HepG2 (cell line): ENCODE data around the gene KIF3C. TPM values are rescaled to one million over a fixed set of nuclear protein-coding genes. Genes with fewer than 3 reads are reported as not detected.

Experiments
- ATF3 ChIP-seq: sonication (generic); formaldehyde crosslinking; IDR thresholded peaks from 2 replicates; pipeline ENCODE4 v1.4.0; 2020; ENCODE audit warnings: missing genetic modification reagents
- EEA1 ChIP-seq: sonication (generic); formaldehyde crosslinking; IDR thresholded peaks from 2 replicates; pipeline ENCODE4 v1.5.1; 2020; ENCODE audit warnings: mild to moderate bottlenecking, missing genetic modification reagents, borderline replicate concordance
- FOXA3 ChIP-seq: IDR thresholded peaks from 2 replicates; pipeline ENCODE4 v1.6.1; 2016; ENCODE audit warnings: missing genetic modification reagents, missing compliant biosample characterization
- FOXO1 ChIP-seq: sonication (generic); formaldehyde crosslinking; IDR thresholded peaks from 2 replicates; pipeline ENCODE4 v1.4.0; 2020; ENCODE audit warnings: missing genetic modification reagents
- GMEB1 ChIP-seq: sonication (generic); formaldehyde crosslinking; IDR thresholded peaks from 2 replicates; pipeline ENCODE4 v1.5.1; 2020; ENCODE audit warnings: missing genetic modification reagents, mild to moderate bottlenecking, borderline replicate concordance
- HOXA7 ChIP-seq: sonication (generic); formaldehyde crosslinking; IDR thresholded peaks from 2 replicates; pipeline ENCODE4 v1.8.1; 2022; ENCODE audit warnings: mild to moderate bottlenecking, missing genetic modification reagents, moderate library complexity
- MAFF ChIP-seq: IDR thresholded peaks from 2 replicates; pipeline ENCODE4 v1.6.1; 2011; ENCODE audit warnings: low read depth, low read length, improper control_type of control experiment
- PAX8 ChIP-seq: sonication (generic); formaldehyde crosslinking; IDR thresholded peaks from 2 replicates; pipeline ENCODE4 v1.8.0; 2022; ENCODE audit warnings: mild to moderate bottlenecking, missing genetic modification reagents, borderline replicate concordance
- POGK ChIP-seq: sonication (generic); formaldehyde crosslinking; conservative IDR thresholded peaks from 2 replicates; pipeline ENCODE4 v1.8.0; 2022; ENCODE audit warnings: mild to moderate bottlenecking, moderate library complexity, missing genetic modification reagents
- RCOR2 ChIP-seq: IDR thresholded peaks from 2 replicates; pipeline ENCODE4 v1.6.1; 2016; ENCODE audit warnings: missing biosample characterization, missing genetic modification reagents
- TFDP2 ChIP-seq: sonication (generic); formaldehyde crosslinking; IDR thresholded peaks from 2 replicates; pipeline ENCODE4 v1.4.0; 2020; ENCODE audit warnings: missing genetic modification reagents
- TOPORS ChIP-seq: sonication (generic); formaldehyde crosslinking; IDR thresholded peaks from 2 replicates; pipeline ENCODE4 v1.8.0; 2023; ENCODE audit warnings: mild to moderate bottlenecking, missing genetic modification reagents
- ZFAT ChIP-seq: sonication (generic); formaldehyde crosslinking; conservative IDR thresholded peaks from 2 replicates; pipeline ENCODE4 v1.8.1; 2023; ENCODE audit warnings: missing genetic modification reagents, inconsistent platforms
- ZNF598 ChIP-seq: sonication (generic); formaldehyde crosslinking; IDR thresholded peaks from 2 replicates; pipeline ENCODE4 v1.5.1; 2020; ENCODE audit warnings: mild to moderate bottlenecking, missing genetic modification reagents, borderline replicate concordance
- ZNF639 ChIP-seq: conservative IDR thresholded peaks from 2 replicates; pipeline ENCODE4 v1.6.1; 2018; ENCODE audit warnings: missing genetic modification reagents
- ZNF720 ChIP-seq: sonication (generic); formaldehyde crosslinking; IDR thresholded peaks from 2 replicates; pipeline ENCODE4 v1.4.0; 2020; ENCODE audit warnings: missing genetic modification reagents
- ZNF800 ChIP-seq: sonication (generic); formaldehyde crosslinking; IDR thresholded peaks from 2 replicates; pipeline ENCODE4 v1.4.0; 2020; ENCODE audit warnings: missing genetic modification reagents
- ZUFSP ChIP-seq: sonication (generic); formaldehyde crosslinking; IDR thresholded peaks from 2 replicates; pipeline ENCODE4 v1.9.0; 2021; ENCODE audit warnings: missing genetic modification reagents, mild to moderate bottlenecking, borderline replicate concordance
- ZZZ3 ChIP-seq: sonication (generic); formaldehyde crosslinking; IDR thresholded peaks from 2 replicates; pipeline ENCODE4 v1.4.0; 2020; ENCODE audit warnings: missing genetic modification reagents, mild to moderate bottlenecking, borderline replicate concordance
- polyA plus RNA-seq, 8 experiments: library from polyadenylated mRNA; depleted of rRNA in 3 of 8; stranded (reverse) in 7 of 8; unstranded in 1 of 8; fragments of >200 nt; fragmentation: Illumina TruSeq in 4 of 8; extraction: Trizol in 4 of 8; gene quantifications; 2 replicates each; pipeline versions ENCODE4 v1.2.1 to v1.2.3, GENCODE V29; 2011 to 2016; ENCODE audit warnings: low read depth in 4 of 8, missing spikeins in 1 of 8, mixed read lengths in 1 of 8; ENCODE audit not compliant: insufficient read depth in 1 of 8
- total RNA-seq, 5 experiments: library from RNA; depleted of rRNA; stranded (reverse); fragments of >200 nt; fragmentation: Illumina TruSeq; extraction: Trizol; gene quantifications; 2 replicates each; pipeline ENCODE4 v1.2.3, GENCODE V29; 2016; ENCODE audit warnings: low read depth in 1 of 5

KIF3C gene
- total and polyA plus RNA-seq, 2 of the 13 experiments (the other 11 are each of a cell fraction or from before 2014, with no cell fraction given) = 3.6 to 4.9 TPM

GRCh38 chr2:25894135-25894830 is 88.0 kb downstream of the KIF3C start (continued):
- TF ChIP-seq POGK (no peak), ZUFSP (CRISPR knock-in tag) (no peak), ZZZ3 (CRISPR knock-in tag) (no peak), ZNF598 (CRISPR knock-in tag) (peak; percentile 80), EEA1 (no peak), ATF3 (CRISPR knock-in tag) (no peak), PAX8 (no peak), ZNF720 (CRISPR knock-in tag) (no peak), ZNF639 (CRISPR knock-in tag) (no peak), TOPORS (no peak), TFDP2 (CRISPR knock-in tag) (peak; percentile 79), ZFAT (CRISPR knock-in tag) (no peak), GMEB1 (CRISPR knock-in tag) (peak; percentile 39; the same call in 1 of the 2 replicates), ZNF800 (0 out of 2 replicates have a peak, but pooled peaks have one; percentile 31), MAFF (no peak), FOXO1 (CRISPR knock-in tag) (peak; percentile 44; the same call in 1 of the 2 replicates), FOXA3 (CRISPR knock-in tag) (peak; percentile 44; the same call in 1 of the 2 replicates), RCOR2 (CRISPR knock-in tag) (peak; percentile 53), HOXA7 (no peak)
